Measurements from ENCODE around the gene ALG14.

Gene ALG14

GRCh38 chr1:95117207-95118066, 44.7 kb upstream of the ALG14 start, which contains the start of gene TLCD4:
Gene TLCD4, plus strand, starts transcription at chr1:95117355. Its CDS starts 26,547 bp downstream, at chr1:95143902.
- Histone ChIP-seq H3K36me3 (replicated peaks) (no peaks in the 10 kb centered on the region), H3K27me3 (replicated peaks) (peaks cover 27% of the 10 kb centered on the region), H3K4me3 (ENCODE audit: low read depth, low read length) (peak within 1 kb of the TSS; percentile 59), H3K27ac (no peak within 1 kb of the TSS)
- in situ Hi-C loops (cut with HindIII; ENCODE audit: low pct_ligation_motif_present, low sequenced_read_pairs): no loop called here
- TF ChIP-seq, protein P1, sequence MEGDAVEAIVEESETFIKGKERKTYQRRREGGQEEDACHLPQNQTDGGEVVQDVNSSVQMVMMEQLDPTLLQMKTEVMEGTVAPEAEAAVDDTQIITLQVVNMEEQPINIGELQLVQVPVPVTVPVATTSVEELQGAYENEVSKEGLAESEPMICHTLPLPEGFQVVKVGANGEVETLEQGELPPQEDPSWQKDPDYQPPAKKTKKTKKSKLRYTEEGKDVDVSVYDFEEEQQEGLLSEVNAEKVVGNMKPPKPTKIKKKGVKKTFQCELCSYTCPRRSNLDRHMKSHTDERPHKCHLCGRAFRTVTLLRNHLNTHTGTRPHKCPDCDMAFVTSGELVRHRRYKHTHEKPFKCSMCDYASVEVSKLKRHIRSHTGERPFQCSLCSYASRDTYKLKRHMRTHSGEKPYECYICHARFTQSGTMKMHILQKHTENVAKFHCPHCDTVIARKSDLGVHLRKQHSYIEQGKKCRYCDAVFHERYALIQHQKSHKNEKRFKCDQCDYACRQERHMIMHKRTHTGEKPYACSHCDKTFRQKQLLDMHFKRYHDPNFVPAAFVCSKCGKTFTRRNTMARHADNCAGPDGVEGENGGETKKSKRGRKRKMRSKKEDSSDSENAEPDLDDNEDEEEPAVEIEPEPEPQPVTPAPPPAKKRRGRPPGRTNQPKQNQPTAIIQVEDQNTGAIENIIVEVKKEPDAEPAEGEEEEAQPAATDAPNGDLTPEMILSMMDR (IDR thresholded peaks at IDR 0.05; ENCODE audit: low read depth, low read length, missing control alignments): no peak
- DNase-seq: no peak

DNA sequence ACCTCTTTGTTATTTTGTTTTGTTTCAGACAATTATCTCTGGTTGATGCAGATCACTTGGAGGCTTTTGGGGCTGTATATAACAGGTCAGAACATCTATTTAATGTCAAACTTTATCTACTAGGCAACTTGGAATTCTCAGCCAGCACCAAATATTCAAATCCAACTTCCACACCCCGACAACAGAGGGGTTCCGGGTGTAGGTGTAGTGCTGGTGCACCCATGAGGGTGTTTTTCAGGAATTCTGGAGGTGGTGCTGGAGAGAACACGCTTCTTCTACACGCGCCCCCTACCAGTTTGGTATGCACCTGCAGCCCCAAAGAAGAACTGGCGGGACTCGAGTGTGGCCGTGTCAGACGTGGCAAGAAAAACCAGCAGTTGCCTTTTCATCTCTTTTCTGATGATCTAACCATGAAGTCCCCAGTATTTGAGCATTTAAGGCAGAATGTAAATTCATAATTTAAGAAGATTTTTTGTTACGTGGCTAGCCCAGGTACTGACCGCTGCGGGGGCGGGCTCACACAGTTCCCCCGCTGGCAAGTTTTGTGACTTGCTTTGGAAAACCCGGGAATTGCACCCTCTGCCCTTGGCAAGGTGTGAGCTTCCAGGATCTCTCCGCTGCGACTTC, 43.9 kb upstream of the ALG14 start:
- peak; percentile 7 for DNase-seq
- H3K27ac ChIP-seq: no peak overlapping the region
- TF ChIP-seq, protein P1 (IDR thresholded peaks at IDR 0.05; ENCODE audit: low read depth, low read length, missing control alignments): peak; percentile 66
- peaks cover 27% of the 10 kb centered on the region for H3K27me3 ChIP-seq (replicated peaks)
- in situ Hi-C loops (cut with HindIII; ENCODE audit: low pct_ligation_motif_present, low sequenced_read_pairs): no loop called here
- no peaks in the 10 kb centered on the region for H3K36me3 ChIP-seq (replicated peaks)
- H3K4me3 ChIP-seq (ENCODE audit: low read depth, low read length): peak overlapping the region; percentile 59

DNA sequence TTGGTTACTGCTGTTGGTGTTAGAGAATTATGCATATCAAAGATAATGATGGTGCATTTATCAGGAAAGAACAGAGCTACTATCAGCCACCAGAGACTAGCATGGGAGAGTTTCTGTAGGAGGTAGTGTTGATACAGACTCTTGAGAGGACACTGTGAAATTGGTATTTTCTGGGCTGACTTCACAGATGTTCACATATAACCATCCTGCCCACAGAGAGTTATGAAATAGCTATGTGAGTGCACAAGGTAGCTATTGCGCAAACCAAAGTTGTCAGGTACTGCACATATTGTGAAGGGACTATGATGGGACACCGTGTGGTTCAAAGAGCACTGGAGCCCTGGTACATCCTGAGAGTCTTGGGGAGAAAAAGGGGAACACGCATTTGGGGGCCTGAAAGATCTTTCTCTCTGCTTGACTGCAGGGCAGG, 43.0 kb upstream of the ALG14 start:
- no peak for DNase-seq
- H3K4me3 ChIP-seq (ENCODE audit: low read depth, low read length): no peak overlapping the region
- in situ Hi-C loops (cut with HindIII; ENCODE audit: low pct_ligation_motif_present, low sequenced_read_pairs): no loop called here
- no peaks in the 10 kb centered on the region for H3K36me3 ChIP-seq (replicated peaks)
- peaks cover 27% of the 10 kb centered on the region for H3K27me3 ChIP-seq (replicated peaks)
- TF ChIP-seq, protein P1 (IDR thresholded peaks at IDR 0.05; ENCODE audit: low read depth, low read length, missing control alignments): no peak
- no peak overlapping the region for H3K27ac ChIP-seq

DNA sequence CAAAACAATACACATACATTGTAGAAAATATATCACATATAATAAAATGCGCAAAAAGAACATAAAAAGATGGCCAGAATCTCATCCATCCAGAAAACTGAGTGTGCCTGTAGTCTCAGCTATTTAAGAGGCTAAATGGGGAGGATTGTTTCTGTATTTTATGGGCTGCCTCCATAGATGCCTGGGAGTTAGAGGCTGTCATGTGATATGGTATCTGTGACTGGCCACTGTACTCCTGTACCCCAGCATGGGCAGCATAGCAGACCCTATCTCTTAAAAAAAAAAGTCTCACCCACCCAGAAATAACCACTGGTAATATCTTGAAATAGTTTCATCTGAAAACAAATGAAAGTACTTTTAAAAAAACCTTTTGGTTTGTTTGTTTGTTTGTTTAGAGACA, 40.9 kb upstream of the ALG14 start:
- Histone ChIP-seq H3K4me3 (ENCODE audit: low read depth, low read length) (no peak overlapping the region), H3K27me3 (replicated peaks) (peaks cover 11% of the 10 kb centered on the region), H3K36me3 (replicated peaks) (no peaks in the 10 kb centered on the region), H3K27ac (no peak overlapping the region)
- TF ChIP-seq, protein P1 (IDR thresholded peaks at IDR 0.05; ENCODE audit: low read depth, low read length, missing control alignments): no peak
- DNase-seq: no peak
- in situ Hi-C loops (cut with HindIII; ENCODE audit: low pct_ligation_motif_present, low sequenced_read_pairs): no loop called here

DNA sequence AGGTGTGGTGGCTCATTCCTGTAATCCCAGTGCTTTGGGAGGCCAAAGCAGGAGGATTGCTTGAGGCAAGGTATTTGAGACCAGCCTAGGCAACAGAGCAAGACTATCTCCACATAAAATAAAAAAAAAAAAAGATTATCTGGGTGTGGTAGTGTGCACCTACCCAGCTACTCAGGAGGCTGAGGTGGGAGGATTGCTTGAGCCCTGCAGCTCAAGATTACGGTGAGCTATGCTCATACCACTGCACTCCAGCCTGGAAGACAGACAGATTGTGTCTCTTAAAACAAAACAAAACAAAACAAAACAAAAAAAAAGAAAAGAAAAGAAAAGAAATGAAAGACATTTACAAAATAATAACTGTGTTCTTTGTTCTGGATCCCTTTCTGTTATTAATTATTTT, 38.3 kb upstream of the ALG14 start:
- H3K4me3 ChIP-seq (ENCODE audit: low read depth, low read length): no peak overlapping the region
- H3K27ac ChIP-seq: no peak overlapping the region
- in situ Hi-C loops (cut with HindIII; ENCODE audit: low pct_ligation_motif_present, low sequenced_read_pairs): no loop called here
- TF ChIP-seq, protein P1 (IDR thresholded peaks at IDR 0.05; ENCODE audit: low read depth, low read length, missing control alignments): no peak
- no peaks in the 10 kb centered on the region for H3K36me3 ChIP-seq (replicated peaks)
- H3K27me3 ChIP-seq (replicated peaks): no peaks in the 10 kb centered on the region
- no peak for DNase-seq
